AG09319 (cell line): ENCODE data around the gene POLR1D.

Experiments
- DNase-seq: peaks from one replicate; pipeline ENCODE4 v3.0.0-alpha.2; 2010; ENCODE audit warnings: low read depth; ENCODE audit errors: extremely low read depth
- TF ChIP-seq, protein P1 (sequence below): IDR thresholded peaks from 2 replicates; pipeline ENCODE4 v1.5.1; 2011; ENCODE audit warnings: low read depth, mild to moderate bottlenecking, inconsistent platforms, low read length, moderate library complexity

POLR1D gene

DNA sequence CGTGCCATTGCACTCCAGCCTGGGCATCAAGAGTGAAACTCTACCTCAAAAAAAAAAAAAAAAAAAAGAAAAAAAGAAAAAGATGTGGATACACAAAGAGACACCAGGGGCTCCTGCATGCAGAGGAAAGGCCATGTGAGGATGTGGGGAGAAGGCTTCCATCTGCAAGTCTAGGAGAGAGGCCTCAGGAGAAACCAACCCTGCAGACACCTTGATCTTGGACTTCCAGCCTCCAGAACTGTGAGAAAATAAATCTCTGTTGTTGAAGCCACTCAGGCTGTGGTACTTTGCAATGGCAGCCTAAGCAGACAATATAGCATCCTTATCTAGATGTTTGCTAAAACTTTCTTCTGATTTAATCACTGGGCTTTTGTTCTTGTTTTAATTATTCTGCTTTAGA, 50.3 kb downstream of the POLR1D start:
- DNase-seq = no peak
- TF ChIP-seq, protein P1, sequence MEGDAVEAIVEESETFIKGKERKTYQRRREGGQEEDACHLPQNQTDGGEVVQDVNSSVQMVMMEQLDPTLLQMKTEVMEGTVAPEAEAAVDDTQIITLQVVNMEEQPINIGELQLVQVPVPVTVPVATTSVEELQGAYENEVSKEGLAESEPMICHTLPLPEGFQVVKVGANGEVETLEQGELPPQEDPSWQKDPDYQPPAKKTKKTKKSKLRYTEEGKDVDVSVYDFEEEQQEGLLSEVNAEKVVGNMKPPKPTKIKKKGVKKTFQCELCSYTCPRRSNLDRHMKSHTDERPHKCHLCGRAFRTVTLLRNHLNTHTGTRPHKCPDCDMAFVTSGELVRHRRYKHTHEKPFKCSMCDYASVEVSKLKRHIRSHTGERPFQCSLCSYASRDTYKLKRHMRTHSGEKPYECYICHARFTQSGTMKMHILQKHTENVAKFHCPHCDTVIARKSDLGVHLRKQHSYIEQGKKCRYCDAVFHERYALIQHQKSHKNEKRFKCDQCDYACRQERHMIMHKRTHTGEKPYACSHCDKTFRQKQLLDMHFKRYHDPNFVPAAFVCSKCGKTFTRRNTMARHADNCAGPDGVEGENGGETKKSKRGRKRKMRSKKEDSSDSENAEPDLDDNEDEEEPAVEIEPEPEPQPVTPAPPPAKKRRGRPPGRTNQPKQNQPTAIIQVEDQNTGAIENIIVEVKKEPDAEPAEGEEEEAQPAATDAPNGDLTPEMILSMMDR = no peak
